Activated naive CD4-positive, alpha-beta T cell treated with anti-CD3 and anti-CD28 coated beads, Interleukin-2, amount 50 U/mL, for 24 hours (primary cell): ENCODE data around the gene GYPB.
"Not testable (repeated sequence)": the region's sequence is repeated elsewhere in the genome, so short reads cannot be mapped to it uniquely, and the experiment has no call there.

Experiments used
- H3K27ac Mint-ChIP-seq: one replicate; pipeline ENCODE4 v1.8.0; 2021; ENCODE audit warnings: mild to moderate bottlenecking, mixed read lengths
- H3K27me3 Mint-ChIP-seq: one replicate; pipeline ENCODE4 v1.8.0; 2021; ENCODE audit warnings: mixed read lengths
- H3K36me3 Mint-ChIP-seq: one replicate; pipeline ENCODE4 v1.8.0; 2021; ENCODE audit warnings: mixed read lengths
- H3K4me1 Mint-ChIP-seq: one replicate; pipeline ENCODE4 v1.8.0; 2021; ENCODE audit warnings: mixed read lengths
- H3K4me3 Mint-ChIP-seq: one replicate; pipeline ENCODE4 v1.8.0; 2021; ENCODE audit warnings: mild to moderate bottlenecking, mixed read lengths
- H3K9me3 Mint-ChIP-seq: one replicate; pipeline ENCODE4 v1.8.0; 2021; ENCODE audit warnings: mixed read lengths

Gene GYPB

DNA sequence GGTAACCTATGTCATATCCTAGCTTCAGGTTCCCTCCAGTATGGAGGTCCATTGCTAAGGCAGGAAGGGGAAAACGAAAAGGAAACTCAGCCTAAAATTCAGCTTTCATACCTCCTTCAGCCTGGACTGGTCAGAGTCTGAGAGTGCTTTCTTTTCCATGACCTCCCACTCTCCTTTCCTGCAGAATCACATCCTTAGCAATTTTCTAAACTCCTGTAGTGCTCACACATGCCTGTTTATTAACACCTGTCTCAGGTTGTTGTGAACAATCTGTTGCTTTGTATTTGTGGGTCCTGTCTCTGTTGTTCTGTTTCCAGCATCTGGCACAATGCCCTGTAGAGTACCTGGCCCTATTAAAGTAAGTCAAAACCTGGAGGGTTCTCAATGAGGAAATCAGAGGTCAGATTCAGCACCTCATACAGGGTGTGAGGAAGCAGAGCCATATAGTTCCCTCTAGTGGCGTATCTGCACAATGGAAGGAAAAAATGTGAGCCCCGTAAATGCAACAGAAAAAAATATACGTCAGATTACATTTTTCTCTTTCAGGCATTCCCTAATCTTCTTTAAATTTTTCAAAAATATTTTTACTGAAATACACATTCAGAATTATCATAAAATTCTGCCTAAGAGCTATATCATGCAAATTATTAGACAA, 2.3 kb upstream of the GYPB start:
- H3K36me3 Mint-ChIP-seq, H3K27me3 Mint-ChIP-seq, H3K9me3 Mint-ChIP-seq, H3K4me3 Mint-ChIP-seq, H3K27ac Mint-ChIP-seq, H3K4me1 Mint-ChIP-seq: not testable (repeated sequence)

- H3K4me3 Mint-ChIP-seq, H3K36me3 Mint-ChIP-seq, H3K27ac Mint-ChIP-seq, H3K27me3 Mint-ChIP-seq, H3K9me3 Mint-ChIP-seq, H3K4me1 Mint-ChIP-seq: not testable (repeated sequence)
These were observed 768 bp downstream of the GYPB start for GRCh38 chr4:144018223-144019000.

- H3K36me3 Mint-ChIP-seq, H3K4me3 Mint-ChIP-seq, H3K27ac Mint-ChIP-seq, H3K27me3 Mint-ChIP-seq, H3K4me1 Mint-ChIP-seq, H3K9me3 Mint-ChIP-seq: not testable (repeated sequence)
These were observed 1.9 kb downstream of the GYPB start for GRCh38 chr4:144017271-144017670.

- H3K4me1 Mint-ChIP-seq, H3K9me3 Mint-ChIP-seq, H3K36me3 Mint-ChIP-seq, H3K27ac Mint-ChIP-seq, H3K4me3 Mint-ChIP-seq, H3K27me3 Mint-ChIP-seq: not testable (repeated sequence)
These were observed 3.0 kb downstream of the GYPB start for GRCh38 chr4:144016057-144016605.

GRCh38 chr4:144014808-144015207, 4.4 kb downstream of the GYPB start:
- no peak overlapping the region for H3K4me3 Mint-ChIP-seq
- H3K4me1 Mint-ChIP-seq: no peaks in the 10 kb centered on the region
- H3K27me3 Mint-ChIP-seq: peaks cover 3% of the 10 kb centered on the region
- H3K36me3 Mint-ChIP-seq: no peaks in the 10 kb centered on the region
- H3K9me3 Mint-ChIP-seq: no peaks in the 10 kb centered on the region
- H3K27ac Mint-ChIP-seq: no peak overlapping the region

GRCh38 chr4:144008602-144009001, 10.6 kb downstream of the GYPB start:
- not testable (repeated sequence) for H3K4me3 Mint-ChIP-seq, H3K27me3 Mint-ChIP-seq, H3K9me3 Mint-ChIP-seq, H3K36me3 Mint-ChIP-seq, H3K27ac Mint-ChIP-seq, H3K4me1 Mint-ChIP-seq

- H3K36me3 Mint-ChIP-seq: not testable (repeated sequence)
These were observed 11.2 kb downstream of the GYPB start for GRCh38 chr4:144007960-144008359.

DNA sequence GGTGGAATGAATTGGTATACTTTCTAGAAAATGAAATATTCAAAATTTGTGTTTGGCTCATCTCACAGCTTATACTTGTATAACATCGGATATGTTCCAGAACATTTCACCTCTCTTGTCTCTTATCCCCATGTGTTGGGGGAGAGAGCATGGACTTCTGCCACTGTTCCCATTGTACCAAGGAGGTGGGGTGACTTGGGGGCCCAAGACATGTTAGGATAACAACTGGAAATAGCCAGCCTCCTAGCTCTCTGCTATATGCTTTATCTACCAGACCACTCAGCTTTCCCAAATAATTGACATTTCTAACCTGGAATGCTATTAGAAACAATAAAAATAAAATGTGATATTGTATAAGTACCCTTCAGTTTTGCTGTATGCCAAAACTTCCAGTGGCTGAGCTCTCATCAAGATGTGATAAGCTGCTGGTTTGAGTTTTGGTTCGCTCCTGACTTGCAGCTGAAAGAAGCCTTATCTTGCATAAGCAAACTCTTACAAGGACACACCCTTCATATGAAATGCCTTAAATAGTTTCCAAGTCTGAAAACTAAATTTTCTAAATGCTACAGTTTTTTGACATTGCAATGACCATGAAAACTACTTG, 12.9 kb downstream of the GYPB start:
- not testable (repeated sequence) for H3K27me3 Mint-ChIP-seq, H3K36me3 Mint-ChIP-seq, H3K27ac Mint-ChIP-seq, H3K9me3 Mint-ChIP-seq, H3K4me1 Mint-ChIP-seq, H3K4me3 Mint-ChIP-seq

More at GRCh38 chr4:144007960-144008359, 11.2 kb downstream of the GYPB start:
- not testable (repeated sequence) for H3K9me3 Mint-ChIP-seq, H3K4me3 Mint-ChIP-seq, H3K27ac Mint-ChIP-seq, H3K27me3 Mint-ChIP-seq, H3K4me1 Mint-ChIP-seq

GRCh38 chr4:144005558-144005953, 13.6 kb downstream of the GYPB start:
- not testable (repeated sequence) for H3K9me3 Mint-ChIP-seq

GRCh38 chr4:144004868-144005557, 14.2 kb downstream of the GYPB start:
- H3K4me1 Mint-ChIP-seq, H3K9me3 Mint-ChIP-seq, H3K27ac Mint-ChIP-seq: not testable (repeated sequence)

More at GRCh38 chr4:144005558-144005953, 13.6 kb downstream of the GYPB start:
- H3K27me3 Mint-ChIP-seq, H3K4me3 Mint-ChIP-seq, H3K27ac Mint-ChIP-seq, H3K4me1 Mint-ChIP-seq, H3K36me3 Mint-ChIP-seq: not testable (repeated sequence)

DNA sequence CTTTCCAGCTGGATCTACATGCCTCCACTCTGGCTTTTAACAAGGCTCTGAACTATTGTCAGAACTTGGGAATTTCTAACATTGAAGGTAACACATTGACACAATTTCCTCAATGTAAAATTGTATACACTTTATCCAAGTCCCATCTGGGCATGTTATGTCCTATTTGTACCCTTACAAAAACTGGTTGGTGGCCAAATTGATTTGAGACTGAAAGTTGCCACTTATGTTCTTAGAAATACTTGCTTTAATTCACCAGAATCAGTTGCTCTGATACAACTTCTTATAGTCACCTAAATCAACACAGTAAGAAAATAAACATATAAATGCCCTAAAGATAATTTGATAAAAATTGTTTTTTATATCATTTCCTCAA, 15.3 kb downstream of the GYPB start:
- not testable (repeated sequence) for H3K27ac Mint-ChIP-seq, H3K4me1 Mint-ChIP-seq, H3K4me3 Mint-ChIP-seq, H3K36me3 Mint-ChIP-seq, H3K9me3 Mint-ChIP-seq, H3K27me3 Mint-ChIP-seq

More at GRCh38 chr4:144004868-144005557, 14.2 kb downstream of the GYPB start:
- H3K36me3 Mint-ChIP-seq, H3K27me3 Mint-ChIP-seq, H3K4me3 Mint-ChIP-seq: not testable (repeated sequence)

DNA sequence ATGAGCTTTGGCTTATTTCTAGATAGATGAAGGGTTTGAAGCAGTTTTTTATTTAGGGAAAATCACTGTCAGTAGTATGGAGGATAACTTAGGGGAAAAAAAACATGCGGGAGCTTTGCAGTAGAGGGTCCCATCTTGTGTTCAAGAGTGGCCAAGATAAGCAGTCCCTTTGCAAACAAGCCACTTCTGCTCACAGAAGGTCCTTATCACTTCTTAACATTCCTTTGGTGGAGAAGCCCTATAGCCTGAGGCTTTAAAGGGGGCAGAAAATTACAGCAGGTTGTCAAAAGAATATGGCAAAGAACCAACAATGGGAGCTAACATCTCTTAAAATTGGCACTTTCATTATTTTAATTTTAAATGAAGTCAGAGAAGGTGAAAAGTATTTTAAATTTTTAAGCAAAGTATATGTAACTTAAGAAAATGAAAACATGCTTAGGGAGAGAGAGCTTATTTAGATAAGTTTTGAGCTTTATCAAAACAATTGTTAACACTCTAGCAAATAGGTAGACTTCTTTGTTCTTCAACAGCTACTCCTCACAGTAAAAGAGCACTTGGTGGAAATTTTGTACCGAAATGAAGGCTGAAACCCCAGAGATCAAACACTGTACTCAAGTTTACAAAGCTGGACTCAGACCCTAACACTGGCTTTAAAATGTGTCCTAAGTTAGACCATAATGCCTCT, 15.8 kb downstream of the GYPB start:
- not testable (repeated sequence) for H3K4me3 Mint-ChIP-seq, H3K4me1 Mint-ChIP-seq

DNA sequence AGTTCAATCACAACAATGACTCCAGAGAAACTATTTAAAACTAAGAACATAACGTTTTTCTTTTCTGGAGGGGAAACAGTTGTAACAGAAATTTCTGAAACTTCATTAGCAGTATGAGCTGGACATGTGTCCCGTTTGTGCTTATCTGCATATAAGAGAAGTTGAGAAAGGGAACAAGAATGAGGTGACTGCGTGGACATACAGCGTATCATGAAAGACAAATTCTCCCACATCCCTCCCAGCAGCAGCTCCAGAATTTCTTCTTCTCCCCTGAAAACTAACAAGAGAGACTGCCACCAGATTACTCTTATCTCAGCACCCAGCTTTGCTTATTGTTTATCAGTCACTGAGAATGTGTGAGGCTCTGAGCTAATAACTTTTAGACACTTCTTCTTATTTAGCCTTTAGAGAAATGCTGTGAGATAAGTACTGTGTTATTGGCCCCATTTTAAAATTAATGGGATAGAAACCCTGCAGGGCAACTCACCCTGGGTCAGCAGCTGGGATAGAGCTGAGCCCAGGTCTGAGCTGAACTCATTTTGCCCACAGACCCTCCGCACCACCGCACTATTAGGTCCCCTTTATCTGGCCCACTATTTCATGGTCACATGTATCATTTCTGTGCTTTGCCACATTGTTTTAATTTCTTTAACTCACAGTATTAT, 18.7 kb downstream of the GYPB start:
- not testable (repeated sequence) for H3K4me3 Mint-ChIP-seq, H3K36me3 Mint-ChIP-seq, H3K27ac Mint-ChIP-seq, H3K27me3 Mint-ChIP-seq, H3K4me1 Mint-ChIP-seq, H3K9me3 Mint-ChIP-seq

More for the DNA sequence above, 15.8 kb downstream of the GYPB start:
- not testable (repeated sequence) for H3K9me3 Mint-ChIP-seq, H3K36me3 Mint-ChIP-seq, H3K27me3 Mint-ChIP-seq, H3K27ac Mint-ChIP-seq

GRCh38 chr4:143996193-143996592, 23.0 kb downstream of the GYPB start:
- not testable (repeated sequence) for H3K27me3 Mint-ChIP-seq, H3K4me3 Mint-ChIP-seq, H3K36me3 Mint-ChIP-seq

DNA sequence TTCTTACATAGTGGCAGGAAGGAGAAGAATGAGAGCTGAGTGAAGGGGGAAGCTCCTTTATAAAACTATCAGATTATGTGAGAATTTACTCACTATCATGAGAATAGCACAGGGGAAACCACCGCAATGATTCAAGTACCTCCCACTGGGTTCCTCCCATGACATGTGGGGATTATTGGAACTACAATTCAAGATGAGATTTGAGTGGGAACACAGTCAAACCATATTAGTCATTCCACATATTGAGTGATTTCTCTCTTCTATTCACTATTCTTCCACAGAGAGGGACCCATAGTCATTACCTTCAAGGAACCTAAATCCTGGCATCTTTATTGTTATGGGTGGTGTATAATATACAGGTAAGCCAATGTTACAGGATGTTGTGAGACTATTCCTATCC, 27.4 kb downstream of the GYPB start:
- H3K27me3 Mint-ChIP-seq, H3K36me3 Mint-ChIP-seq, H3K4me1 Mint-ChIP-seq, H3K4me3 Mint-ChIP-seq, H3K9me3 Mint-ChIP-seq, H3K27ac Mint-ChIP-seq: not testable (repeated sequence)

More at GRCh38 chr4:143996193-143996592, 23.0 kb downstream of the GYPB start:
- not testable (repeated sequence) for H3K27ac Mint-ChIP-seq, H3K4me1 Mint-ChIP-seq, H3K9me3 Mint-ChIP-seq
